ENCODE results near the gene CD151.
A peak's percentile ranks its signal among the peaks of the same experiment; 100 is the strongest.

The CD151 gene

GRCh38 chr11:832529-833113 lies at the start of gene CD151:
CD151 (plus strand) TSS chr11:832952; CDS start chr11:836070, 3,118 bp downstream.
- DNase-seq, result no peak

GRCh38 chr11:783581-784015 lies 49.2 kb upstream of the CD151 start:
- no peak for DNase-seq

GRCh38 chr11:786235-787083 lies 46.3 kb upstream of the CD151 start:
- DNase-seq, result no peak

GRCh38 chr11:787084-787675 lies 45.6 kb upstream of the CD151 start:
- no peak for DNase-seq

GRCh38 chr11:788009-788640 lies 44.6 kb upstream of the CD151 start:
- DNase-seq, result no peak

GRCh38 chr11:788953-789940 lies 43.5 kb upstream of the CD151 start:
- DNase-seq, result no peak

GRCh38 chr11:789943-790342 lies 42.8 kb upstream of the CD151 start, which contains the start of gene CEND1:
CEND1 (minus strand) TSS chr11:790090; CDS start chr11:788576, 1,514 bp downstream.
- no peak for DNase-seq

GRCh38 chr11:790721-791564 lies 41.8 kb upstream of the CD151 start:
- no peak for DNase-seq

GRCh38 chr11:791658-792534 lies 40.9 kb upstream of the CD151 start:
- DNase-seq, result no peak

- DNase-seq, result no peak
These were observed 40.3 kb upstream of the CD151 start for GRCh38 chr11:792535-792821.

- no peak for DNase-seq
These were observed 39.9 kb upstream of the CD151 start for GRCh38 chr11:792873-793272.

- DNase-seq, result no peak
These were observed 39.2 kb upstream of the CD151 start for GRCh38 chr11:793556-793955.

- no peak for DNase-seq
These were observed 38.6 kb upstream of the CD151 start for GRCh38 chr11:794013-794765.

GRCh38 chr11:794766-795633 lies 37.8 kb upstream of the CD151 start:
- DNase-seq, result no peak

- peak; percentile 41 for DNase-seq
These were observed 36.9 kb upstream of the CD151 start for GRCh38 chr11:795634-796564.

- DNase-seq, result no peak
These were observed 36.0 kb upstream of the CD151 start for GRCh38 chr11:796565-797295.
